HG02759 (cell line): ENCODE results near the gene PDLIM1.
A peak's percentile ranks its signal among the peaks of the same experiment; 100 is the strongest.

Experiments used
- ATAC-seq: cut with Tn5 transposase; IDR thresholded peaks from one replicate; pipeline ENCODE4 v1.9.1; 2021; ENCODE audit warnings: mild to moderate bottlenecking, moderate library complexity; ENCODE audit not compliant: unreplicated experiment

The PDLIM1 gene, protein sequence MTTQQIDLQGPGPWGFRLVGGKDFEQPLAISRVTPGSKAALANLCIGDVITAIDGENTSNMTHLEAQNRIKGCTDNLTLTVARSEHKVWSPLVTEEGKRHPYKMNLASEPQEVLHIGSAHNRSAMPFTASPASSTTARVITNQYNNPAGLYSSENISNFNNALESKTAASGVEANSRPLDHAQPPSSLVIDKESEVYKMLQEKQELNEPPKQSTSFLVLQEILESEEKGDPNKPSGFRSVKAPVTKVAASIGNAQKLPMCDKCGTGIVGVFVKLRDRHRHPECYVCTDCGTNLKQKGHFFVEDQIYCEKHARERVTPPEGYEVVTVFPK

DNA sequence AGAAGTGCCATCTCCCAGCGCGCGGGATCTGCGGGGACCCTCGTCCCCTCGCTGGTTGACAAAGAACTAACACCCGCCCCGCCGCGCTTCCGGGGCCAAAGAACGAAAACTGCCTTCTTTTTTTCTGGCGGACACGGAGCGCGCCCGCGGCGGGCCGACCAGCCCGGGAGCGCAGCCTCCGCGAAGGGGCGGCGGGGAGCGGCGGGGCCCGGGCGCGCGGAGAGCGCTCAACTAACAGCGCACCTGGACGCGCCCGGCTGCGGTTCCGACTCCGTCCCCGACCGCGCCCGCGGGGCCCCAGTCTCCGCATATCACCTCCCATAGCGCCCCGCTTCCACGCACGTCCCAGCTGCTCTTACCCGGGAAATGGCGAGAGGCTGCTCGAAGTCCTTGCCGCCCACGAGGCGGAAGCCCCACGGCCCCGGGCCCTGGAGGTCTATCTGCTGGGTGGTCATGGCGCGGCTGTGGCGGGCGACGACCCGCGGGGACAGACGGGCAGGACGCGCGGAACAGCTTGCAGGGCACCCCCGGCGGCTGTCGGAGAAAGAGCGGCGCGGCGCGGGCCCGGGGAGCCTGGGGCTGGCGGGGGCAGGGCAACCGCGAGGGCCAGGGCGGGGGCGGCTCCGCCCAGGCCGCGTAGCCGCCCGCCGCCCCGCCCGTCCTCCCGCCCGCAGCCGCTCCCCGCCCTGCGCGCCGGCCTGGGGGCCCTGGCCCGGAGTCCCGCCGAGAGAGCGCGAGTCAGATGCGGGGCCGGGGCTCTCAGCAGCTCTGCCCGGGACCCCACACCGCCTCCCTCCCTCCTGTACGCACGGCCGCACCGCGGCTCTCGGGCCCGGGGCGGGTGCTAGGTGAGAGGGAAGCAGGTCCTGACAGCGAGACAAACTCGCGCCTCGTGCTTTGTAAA, at the start of gene PDLIM1:
PDLIM1 (minus strand) TSS at position 543 of the 904 bp plus-strand sequence; CDS start at position 455, 88 bp downstream.
- ATAC-seq, result peak; percentile 45

DNA sequence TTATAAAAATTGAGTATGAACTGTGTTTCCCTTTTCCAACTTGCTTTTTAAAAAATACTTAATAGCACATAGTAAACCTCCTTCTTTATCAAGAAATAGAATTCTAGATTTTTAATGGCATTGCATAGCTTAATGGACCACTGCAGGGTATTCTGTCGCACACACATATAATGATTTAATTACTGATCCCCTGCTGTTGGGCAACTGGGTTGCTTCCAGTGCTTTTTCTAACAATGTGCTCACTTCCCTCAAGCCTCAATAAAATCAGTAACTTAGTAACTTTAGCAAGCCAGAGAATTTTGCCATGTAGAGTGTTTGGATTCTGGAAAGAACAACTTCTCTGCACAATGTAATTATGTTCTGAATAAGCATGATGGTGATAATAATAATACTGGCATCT, 49.1 kb upstream of the PDLIM1 start:
- no peak for ATAC-seq

DNA sequence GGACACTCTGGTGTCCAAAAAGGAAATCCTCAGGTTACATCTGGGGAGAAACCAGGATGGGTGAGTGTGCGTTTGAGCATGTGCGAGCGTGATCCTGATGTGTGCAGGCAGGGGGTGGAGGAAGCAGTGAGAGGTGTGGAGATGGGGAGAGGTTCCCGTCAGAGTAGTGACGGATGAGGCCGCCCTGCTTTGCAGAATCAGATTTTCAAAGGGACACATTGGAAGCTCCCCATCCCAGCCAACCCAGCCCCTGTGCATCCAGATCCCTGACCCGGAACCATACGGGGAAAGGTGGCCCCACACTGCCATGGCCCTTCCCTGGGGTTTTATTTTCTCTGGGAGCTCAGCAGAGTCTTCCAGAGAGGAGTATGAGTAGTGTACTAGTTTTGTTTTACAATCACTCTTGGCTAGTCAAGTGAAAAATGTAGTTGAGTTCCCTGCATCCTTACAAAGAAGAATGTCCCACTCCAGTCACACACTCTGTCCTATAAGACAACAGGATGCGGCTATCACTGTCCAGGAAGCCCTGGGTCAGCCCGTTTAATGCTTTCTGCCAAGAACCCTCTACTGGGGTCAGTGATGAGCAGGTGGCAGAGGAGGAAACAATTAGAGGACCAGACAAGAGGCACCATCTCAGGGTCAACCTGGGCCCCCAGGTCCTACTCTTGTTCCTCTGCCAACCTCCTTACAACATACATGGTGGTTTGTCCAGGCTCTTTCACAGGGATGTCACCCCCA, 46.8 kb upstream of the PDLIM1 start:
- no peak for ATAC-seq

DNA sequence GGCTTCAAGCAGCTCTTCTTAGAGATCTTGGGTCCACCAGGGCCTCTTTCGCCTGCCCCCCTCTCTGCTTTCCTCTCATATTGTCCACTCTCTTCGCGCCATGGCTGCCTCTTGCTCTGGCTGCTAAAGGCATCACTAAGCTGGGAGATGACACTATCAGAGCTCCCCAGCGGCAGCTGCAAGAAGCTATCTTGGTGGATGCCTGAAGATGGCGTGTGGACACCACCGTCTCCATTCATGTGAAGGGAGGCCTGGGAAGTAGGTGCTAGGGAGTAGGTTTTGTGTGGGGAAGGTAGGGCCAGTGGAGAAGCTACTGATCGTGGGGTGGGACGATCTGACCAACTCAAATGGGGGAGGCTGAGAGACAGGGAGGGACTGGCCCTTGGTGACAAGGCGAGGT, 45.9 kb upstream of the PDLIM1 start:
- no peak for ATAC-seq

DNA sequence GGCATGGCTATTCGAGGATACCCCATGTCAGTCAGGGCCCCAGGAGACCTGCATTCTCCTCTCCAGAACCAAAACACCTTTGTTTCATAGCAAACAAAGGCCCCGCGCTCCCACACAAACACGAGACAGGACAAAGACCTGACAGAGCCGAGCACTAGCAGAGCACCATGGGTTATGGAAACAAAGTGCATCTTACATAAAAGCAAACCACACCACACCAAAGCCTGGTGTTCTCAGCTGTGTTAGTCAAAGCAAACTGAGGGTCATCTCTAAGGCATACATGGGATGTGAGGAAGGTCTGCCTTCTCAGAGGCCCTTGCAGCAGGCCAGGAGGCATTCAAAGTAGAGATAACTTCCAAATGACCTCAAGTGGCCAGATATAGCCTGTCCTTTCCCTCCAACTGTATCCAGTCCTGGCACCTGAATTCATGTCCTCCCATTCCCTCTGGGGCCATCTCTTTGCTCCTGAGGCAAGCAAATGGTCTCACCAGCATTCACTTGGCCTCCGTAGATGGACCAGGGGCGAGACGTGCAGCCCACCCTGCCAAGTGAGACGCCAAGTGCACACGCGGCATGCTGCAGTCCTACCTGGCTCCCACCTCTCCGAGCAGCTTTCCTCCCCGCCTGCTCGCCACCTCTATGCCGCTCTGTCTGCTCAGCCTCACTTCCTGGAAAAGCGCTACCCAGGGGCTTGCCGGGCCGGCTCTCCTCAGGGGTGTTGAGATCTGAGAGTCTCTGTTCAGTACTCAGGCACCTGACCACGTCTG, 45.3 kb upstream of the PDLIM1 start:
- ATAC-seq, result no peak

DNA sequence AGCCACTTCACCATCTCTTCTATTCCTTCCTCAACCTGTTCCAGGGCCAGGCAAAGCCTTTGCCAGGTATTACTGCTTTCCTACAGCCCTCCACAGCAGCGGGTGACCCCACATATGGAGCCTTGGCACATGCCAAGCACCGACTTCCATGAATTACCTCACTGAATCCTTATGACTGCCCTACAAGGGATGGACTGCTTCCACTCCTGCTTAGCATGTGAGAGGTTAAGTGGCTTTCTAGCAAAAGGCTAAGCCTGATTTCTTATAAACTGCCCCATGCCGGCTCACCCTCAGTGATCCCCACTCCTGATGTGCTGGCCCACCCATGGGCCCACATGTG, 44.0 kb upstream of the PDLIM1 start:
- ATAC-seq, result no peak

DNA sequence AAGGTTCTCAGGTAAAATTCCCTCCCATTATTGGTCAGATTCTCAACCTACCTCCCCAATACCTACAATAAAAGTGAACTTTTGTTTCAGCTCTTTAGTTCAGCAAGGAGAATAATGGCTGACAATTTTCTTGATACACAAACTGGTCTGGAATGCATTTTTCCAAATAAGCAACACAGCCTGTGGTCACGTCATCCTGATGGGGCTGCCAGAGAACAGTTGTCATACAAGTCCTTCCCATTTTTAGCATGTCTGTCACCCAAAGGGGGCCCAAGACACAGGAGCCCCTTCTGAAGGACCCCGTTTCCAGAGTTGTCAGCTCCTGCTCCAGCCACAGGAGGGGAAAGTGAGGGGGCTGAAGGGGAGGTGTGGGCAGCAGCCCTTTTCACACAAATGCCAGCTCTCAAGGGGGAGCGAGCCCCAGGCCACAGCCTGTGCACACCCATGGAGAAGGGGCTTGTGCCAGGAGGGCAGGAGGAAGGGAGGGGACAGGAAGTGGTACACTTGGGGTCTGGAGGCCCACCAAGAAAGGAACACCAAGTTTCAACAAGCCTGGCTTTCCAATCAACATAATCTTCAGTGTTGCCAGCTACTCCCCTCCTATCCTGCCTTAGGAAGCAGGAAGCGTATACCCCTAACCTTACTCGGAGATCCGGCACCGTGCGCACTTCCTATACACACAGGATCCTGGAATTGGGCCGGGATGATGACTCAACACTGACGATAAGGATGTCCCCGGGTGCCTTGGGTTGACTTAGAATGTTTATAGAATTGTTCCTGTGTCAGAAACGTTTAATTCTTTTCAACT, 43.4 kb upstream of the PDLIM1 start:
- ATAC-seq, result no peak

DNA sequence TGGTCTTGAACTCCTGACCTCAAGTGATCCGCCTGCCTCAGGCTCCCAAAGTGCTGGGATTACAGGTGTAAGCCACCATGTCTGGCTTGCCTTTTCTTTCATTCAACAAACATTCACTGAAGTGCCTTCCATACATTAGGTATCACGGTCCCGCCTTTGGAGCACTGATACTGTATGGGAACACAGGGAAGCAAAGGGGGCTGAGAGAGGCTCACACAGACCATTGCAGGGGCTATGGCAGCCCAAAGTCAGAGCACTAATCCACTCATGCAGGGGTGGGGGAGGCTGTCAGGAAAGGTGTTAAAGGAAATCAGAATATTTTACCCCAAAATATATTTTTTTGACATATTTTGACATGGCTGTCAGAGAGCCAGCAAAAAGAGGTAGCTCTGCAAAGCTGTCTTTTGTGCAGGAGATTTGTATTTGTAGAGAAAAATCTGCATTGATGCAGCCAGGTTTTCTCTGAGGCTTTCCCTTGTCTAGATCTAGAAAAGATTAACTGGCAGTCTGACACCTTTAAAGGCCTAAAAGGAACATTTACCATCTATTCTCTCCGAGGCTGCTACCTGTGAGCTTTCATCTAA, 42.0 kb upstream of the PDLIM1 start:
- no peak for ATAC-seq

DNA sequence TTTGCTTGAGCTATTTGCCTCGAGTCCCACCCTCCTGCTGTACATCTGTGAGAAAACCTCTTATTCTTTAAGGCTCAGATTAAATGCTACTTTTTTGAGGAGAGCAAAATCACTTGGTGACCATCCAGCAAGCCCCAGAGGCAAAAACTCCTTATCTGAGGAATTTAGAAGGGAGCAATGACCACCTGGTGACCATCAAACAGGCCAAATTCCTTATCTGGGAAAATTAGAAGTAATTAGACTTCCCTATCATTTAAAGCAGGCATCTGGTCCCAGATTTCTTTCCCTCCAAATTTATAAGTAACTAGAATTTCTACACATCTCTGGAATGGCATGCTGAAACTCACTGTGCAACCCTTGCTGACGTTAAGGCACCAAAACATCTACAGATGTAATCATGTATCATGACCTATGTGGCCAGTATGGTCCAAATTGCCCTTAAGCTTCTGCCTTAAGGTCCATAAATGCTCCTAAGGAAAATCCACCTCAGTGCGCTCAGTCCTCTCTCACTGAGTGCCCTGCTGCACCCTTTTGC, 40.9 kb upstream of the PDLIM1 start:
- no peak for ATAC-seq

DNA sequence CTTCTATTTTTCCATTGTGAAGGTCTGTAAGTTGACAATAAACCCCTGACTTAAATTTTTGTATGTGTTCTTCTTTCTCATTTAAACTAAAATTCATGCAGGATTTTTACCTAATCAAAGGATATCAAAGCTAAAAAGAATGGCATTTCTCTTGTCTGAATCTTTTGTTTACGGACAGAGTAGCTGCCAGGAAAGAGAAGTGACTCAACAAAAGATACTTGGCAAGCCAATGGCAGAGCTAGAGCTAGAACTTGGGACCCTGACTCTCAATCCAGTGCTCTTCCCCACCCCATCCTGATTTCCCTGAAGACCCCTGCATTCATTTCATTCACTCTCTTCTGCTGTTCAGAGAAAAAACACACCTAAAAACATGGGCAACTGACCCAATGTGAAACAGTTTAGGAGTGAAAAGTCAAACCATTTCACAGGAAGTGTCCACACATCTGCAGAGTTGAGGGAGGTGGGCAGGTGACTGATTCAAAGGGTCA, 40.2 kb upstream of the PDLIM1 start:
- no peak for ATAC-seq

DNA sequence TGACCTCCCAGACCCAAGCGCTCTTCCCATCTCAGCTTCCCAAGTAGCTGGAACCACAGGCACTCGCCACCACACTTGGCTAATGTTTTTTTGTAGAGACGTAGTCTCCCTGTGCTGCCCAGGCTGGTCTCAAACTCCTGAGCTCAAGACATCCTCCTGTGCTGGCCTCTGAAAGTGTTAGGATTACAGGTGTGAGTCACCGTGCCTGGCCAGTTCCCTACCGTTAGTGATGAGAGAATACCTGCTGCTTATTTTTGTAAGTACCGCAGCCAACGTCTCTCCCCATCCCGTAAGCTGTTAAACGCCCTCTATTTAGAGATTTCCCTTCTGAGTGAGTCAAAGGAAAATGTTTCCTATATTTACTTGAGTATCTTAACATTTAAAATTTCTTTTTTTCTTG, 38.5 kb upstream of the PDLIM1 start:
- ATAC-seq, result no peak

DNA sequence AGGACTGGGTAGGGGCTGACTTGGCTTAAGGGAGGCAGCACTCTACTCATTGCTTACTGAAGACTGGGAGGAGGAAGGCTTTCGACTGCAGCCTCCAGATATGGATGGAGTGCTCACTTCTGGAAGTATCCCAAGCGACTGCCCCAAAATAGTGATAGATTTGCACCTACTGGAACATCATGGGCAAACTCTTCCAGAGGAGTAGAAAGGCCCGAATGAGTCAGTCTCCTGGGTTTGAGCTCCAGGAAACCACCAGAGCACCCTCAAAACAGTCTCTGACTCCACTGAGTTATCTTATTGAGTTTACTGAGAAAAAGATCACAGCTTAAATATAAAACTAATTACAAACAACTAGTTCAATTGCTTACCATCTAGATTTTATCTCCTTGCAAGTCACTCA, 37.2 kb upstream of the PDLIM1 start:
- ATAC-seq, result no peak

DNA sequence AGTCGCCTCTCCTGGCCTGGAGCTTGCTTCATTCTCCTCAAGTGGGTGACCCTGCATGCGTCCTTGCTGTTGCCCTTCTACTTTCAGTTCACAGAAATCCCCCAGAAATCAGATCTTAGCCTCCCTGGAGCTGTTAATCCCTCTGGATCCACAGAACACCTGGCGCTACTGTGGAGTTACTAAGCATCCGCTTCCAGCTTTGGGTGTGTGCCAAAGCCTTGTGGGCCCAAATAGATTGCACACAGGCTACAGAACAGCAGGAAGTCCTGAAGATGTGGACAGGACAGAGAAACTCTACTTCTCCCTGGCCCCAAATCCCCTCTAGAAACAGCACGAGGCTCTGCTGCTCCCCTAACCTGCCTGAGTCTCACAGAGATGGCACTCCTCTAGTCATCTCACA, 36.6 kb upstream of the PDLIM1 start:
- no peak for ATAC-seq

DNA sequence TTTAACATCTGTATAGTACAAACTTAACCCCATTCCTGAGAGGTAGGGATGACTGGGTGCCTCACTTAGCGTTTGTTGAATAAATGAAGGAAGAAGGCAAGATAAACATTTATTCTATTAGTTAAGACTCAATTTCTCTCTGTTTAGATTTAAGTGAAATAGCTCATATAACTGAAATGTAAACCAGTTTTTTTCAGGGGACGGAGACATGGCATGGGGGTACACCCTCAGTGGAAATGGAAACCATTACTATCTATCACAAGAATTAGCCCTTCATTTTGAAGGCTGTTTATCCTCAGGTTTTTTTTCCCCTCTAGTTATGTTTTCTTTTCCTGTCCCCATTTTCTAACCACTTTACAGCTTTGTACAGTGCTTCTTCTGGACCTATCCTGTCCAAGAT, 35.6 kb upstream of the PDLIM1 start:
- ATAC-seq, result no peak

DNA sequence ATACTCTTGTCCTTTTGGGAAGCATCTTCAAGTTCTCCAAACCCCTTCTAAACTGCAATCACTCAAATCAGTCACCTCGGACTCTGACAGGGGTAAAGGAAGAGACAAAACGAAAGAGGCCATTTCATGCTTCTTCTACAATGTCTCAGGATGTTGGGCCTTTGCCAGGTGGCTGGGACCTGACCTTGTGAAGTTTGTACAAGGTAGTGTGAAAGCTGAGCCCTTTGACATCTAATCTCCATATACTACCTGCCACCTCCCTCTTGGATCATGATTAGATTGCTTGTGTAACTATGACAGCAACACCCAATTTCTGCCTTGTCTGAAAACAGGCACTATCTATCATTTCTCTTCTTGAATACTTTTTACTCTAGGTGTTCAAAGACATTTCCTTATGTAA, 35.1 kb upstream of the PDLIM1 start:
- no peak for ATAC-seq

DNA sequence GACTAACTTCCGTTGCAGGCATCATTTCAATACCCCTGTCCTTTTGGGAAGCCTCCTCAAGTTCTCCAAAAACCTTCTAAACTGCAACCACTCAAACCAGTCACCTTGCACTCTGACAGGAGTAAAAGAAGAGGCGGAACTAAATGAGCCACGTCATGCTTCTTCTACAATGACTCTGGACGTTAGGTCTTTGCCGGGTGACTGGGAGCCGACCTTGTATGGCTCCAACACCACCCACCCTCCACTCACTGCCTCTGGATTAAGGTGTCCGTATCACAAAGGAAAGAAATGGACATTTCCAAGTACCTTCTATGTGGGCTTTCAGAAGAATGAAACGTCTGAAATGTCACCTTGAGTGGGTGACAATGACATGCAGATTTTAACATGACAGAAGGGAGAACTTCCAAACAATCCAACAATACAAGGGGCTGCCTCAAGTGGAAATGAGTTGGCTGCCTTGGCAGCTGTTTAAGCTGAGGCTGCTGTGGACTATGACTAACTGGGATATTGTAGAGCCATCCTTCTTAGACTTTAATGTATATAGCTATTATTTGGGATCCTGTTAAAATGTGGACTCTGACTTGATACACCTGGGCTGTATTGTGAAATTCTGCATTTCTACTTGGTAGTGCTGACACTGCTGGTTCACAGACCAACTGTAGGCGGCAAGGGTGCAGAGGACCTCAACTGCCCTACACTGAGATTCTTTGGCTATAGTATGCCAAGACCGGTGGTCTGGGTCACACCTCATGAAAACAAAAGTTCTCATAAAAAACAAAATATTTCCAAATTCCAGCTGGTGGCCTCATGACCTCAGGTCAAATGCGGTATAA, 33.8 kb upstream of the PDLIM1 start:
- no peak for ATAC-seq

DNA sequence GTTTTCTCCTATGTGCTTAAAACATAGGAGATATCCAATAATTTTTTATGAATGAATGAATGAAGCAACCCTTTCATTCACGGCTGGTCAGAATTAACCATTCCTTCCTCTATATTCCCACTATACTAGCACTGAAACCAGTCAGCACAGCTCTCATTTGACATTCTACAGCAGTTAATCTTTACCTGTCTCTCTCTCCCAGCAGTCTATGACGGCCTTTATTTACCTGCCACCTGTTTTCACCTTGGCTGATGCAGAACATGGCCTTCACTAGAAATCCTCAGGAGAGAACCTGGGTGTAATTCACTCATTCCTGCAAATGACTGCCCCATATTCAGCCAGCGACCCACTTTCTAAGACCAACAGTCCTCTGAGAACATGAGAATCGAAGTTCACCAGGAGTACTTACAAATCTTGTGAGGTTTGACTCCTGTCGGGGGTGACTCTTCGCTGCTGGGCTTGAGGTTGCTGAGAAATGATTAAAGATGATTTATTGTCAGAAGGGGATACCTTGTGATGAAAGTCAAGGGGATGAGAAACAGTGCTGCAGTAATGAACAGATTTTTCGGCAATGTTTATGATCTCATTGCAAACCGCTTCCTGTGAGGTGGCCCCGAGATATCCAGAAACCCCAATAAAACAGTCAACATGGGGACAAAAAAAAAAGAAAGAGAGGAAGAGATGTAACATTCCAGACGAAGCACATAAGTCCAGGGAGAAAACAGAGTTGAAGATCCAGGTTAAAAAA, 30.9 kb upstream of the PDLIM1 start:
- ATAC-seq, result no peak

DNA sequence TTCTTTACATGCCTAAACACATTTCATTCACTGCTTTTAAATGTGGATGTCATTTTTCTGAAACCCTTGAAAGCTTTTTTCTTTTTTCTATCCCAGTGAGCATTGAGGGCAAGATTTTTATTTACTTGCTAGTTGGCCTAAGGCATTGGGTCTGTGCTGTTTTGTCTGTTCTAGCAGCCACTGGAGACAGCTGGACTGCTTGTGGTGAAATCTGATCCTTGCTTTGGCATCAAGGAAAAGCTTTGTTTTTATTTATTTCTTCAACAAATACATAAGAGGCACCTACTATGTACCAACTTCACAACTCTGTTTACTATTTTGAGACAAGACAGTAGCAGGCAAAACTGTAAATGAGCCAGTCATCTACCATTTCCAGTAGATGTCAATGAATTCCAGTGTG, 28.4 kb upstream of the PDLIM1 start:
- no peak for ATAC-seq
